T-helper 22 cell (primary cell): Measurements from ENCODE around the gene ATP6V0E1.

Source experiments
- DNase-seq: peaks from one replicate; pipeline ENCODE4 v3.0.0-alpha.2; 2020; ENCODE audit warnings: low read depth

Gene ATP6V0E1

GRCh38 chr5:172983542-172984243, at the start of gene ATP6V0E1:
Gene ATP6V0E1 (plus strand): TSS chr5:172983771. CDS start chr5:172983861, 90 bp downstream.
- peak; percentile 88 for DNase-seq

- DNase-seq = no peak
Observed at GRCh38 chr5:172935096-172935495, 48.5 kb upstream of the ATP6V0E1 start.

- DNase-seq = no peak
Observed at GRCh38 chr5:172936401-172936800, 47.2 kb upstream of the ATP6V0E1 start.

- DNase-seq = no peak
Observed at GRCh38 chr5:172939071-172939470, 44.5 kb upstream of the ATP6V0E1 start.

GRCh38 chr5:172939611-172940267, 43.8 kb upstream of the ATP6V0E1 start:
- DNase-seq = no peak

- no peak for DNase-seq
Observed at GRCh38 chr5:172940268-172941066, 43.1 kb upstream of the ATP6V0E1 start.

- DNase-seq = no peak
Observed at GRCh38 chr5:172941067-172941516, 42.5 kb upstream of the ATP6V0E1 start.

- no peak for DNase-seq
Observed at GRCh38 chr5:172942556-172942955, 41.0 kb upstream of the ATP6V0E1 start.

- no peak for DNase-seq
Observed at GRCh38 chr5:172943283-172943841, 40.2 kb upstream of the ATP6V0E1 start.

GRCh38 chr5:172943906-172944305, 39.7 kb upstream of the ATP6V0E1 start:
- no peak for DNase-seq

GRCh38 chr5:172944741-172945140, 38.8 kb upstream of the ATP6V0E1 start:
- no peak for DNase-seq

GRCh38 chr5:172945151-172945550, 38.4 kb upstream of the ATP6V0E1 start:
- DNase-seq = no peak

- DNase-seq = no peak
Observed at GRCh38 chr5:172946146-172946545, 37.4 kb upstream of the ATP6V0E1 start.

GRCh38 chr5:172949426-172949825, 34.1 kb upstream of the ATP6V0E1 start:
- no peak for DNase-seq

- no peak for DNase-seq
Observed at GRCh38 chr5:172950176-172950965, 33.2 kb upstream of the ATP6V0E1 start.

GRCh38 chr5:172951371-172952033, 32.1 kb upstream of the ATP6V0E1 start:
- DNase-seq = no peak

- no peak for DNase-seq
Observed at GRCh38 chr5:172952034-172952511, 31.5 kb upstream of the ATP6V0E1 start.

GRCh38 chr5:172953776-172954675, 29.5 kb upstream of the ATP6V0E1 start:
- DNase-seq = no peak

- DNase-seq = no peak
Observed at GRCh38 chr5:172954751-172955159, 28.8 kb upstream of the ATP6V0E1 start.

GRCh38 chr5:172956228-172956627, 27.3 kb upstream of the ATP6V0E1 start:
- DNase-seq = no peak
